OCI-LY7 (cell line): ENCODE results near the gene NIPBL.

Experiments used
- EZH2phosphoT487 ChIP-seq: fragments of 200-600 bp; sonication (generic); IDR thresholded peaks from 2 replicates; pipeline ENCODE4 v1.6.1; 2018; ENCODE audit warnings: low read depth, borderline replicate concordance, mild to moderate bottlenecking, mixed run types, antibody characterized with exemption, low read length, moderate library complexity, mixed read lengths
- TF ChIP-seq, protein P1 (sequence below): fragments of 200-600 bp; sonication (generic); conservative IDR thresholded peaks from 2 replicates; pipeline ENCODE4 v1.5.1; 2014; ENCODE audit warnings: mild to moderate bottlenecking, antibody characterized with exemption, low read length, moderate library complexity, mixed read lengths

DNA sequence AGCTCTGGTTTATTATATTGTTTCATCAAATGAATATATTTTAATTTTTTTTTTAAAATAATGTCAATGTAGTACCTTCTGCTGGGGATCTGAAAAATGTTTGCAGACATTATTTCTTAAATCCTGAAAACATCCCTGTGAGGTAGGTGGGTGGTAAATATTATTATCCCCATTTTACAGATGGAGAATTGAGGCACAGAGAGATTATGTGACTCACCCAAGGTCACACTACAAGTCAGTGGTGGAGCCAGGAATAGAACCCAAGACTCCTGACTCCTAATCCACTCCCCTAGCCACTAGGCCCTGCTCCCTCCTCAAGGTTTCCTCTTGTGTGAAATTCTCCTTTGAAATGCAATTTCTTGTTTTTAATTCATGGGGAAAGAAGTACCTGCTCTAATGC is 171.4 kb downstream of the NIPBL start:
- TF ChIP-seq, protein P1, sequence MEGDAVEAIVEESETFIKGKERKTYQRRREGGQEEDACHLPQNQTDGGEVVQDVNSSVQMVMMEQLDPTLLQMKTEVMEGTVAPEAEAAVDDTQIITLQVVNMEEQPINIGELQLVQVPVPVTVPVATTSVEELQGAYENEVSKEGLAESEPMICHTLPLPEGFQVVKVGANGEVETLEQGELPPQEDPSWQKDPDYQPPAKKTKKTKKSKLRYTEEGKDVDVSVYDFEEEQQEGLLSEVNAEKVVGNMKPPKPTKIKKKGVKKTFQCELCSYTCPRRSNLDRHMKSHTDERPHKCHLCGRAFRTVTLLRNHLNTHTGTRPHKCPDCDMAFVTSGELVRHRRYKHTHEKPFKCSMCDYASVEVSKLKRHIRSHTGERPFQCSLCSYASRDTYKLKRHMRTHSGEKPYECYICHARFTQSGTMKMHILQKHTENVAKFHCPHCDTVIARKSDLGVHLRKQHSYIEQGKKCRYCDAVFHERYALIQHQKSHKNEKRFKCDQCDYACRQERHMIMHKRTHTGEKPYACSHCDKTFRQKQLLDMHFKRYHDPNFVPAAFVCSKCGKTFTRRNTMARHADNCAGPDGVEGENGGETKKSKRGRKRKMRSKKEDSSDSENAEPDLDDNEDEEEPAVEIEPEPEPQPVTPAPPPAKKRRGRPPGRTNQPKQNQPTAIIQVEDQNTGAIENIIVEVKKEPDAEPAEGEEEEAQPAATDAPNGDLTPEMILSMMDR: no peak
- no peak for TF ChIP-seq EZH2phosphoT487
